ENCODE data around the gene TPSB2.

The TPSB2 gene

DNA sequence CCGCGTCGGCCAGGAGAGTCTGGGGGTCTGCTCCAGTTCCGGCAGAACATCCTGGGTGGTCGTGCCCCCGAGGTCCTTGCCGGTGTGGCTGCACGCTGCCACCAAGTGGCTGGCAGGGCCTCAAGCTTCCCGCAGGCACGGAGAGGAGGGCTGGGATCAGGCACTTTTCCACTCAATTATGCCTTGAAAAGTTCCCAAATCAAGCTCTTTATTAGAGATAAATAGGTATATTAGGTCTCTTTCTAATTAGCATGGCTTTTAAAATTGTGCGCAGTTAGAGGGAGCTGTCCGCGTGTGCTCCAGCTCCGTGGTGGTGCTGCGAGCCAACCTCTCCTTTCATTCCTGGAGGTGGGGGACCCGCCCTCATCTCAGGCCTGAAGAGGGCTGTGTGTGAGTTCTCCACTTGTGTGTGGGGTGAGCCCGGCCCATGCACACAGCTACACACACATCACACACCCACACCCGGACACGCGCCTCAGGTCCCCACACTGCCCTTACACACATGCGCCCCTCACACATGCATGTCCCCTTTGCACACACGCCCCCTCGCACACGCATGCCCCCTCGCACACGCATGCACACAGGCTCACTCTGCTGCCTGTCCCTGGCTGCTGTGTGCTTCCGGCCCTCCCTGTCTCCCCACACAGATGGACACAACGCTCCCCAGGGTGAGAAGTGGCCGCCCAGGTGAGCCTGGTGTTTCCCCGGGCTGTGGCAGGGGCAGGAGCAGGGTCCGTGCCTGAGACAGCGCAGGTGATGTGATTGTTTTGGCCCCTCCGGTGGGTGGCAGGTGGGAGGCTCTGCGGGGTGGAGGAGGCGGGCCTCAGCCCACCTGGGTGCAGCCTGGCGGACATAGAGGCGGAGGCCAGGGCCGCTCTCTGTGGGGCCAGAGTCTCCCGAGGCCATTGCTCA lies 48.3 kb downstream of the TPSB2 start:
- DNase-seq = no peak

- no peak for DNase-seq
These were observed 49.2 kb downstream of the TPSB2 start for GRCh38 chr16:1180549-1181403.
